HEK293T (cell line): ENCODE results near the gene GCN1.

Experiments
- BHLHE40 ChIP-seq: fragments of 450-650 bp; IDR thresholded peaks from 2 replicates; pipeline ENCODE4 v1.6.1; 2016; ENCODE audit warnings: mild to moderate bottlenecking, moderate library complexity, borderline replicate concordance
- FOXA1 ChIP-seq: fragments of 450-650 bp; IDR thresholded peaks from 2 replicates; pipeline ENCODE4 v1.6.1; 2016; ENCODE audit warnings: mild to moderate bottlenecking
- FOXK2 ChIP-seq: fragments of 450-650 bp; IDR thresholded peaks from 2 replicates; pipeline ENCODE4 v1.6.1; 2016; ENCODE audit warnings: mild to moderate bottlenecking
- FOXM1 ChIP-seq: fragments of 450-650 bp; IDR thresholded peaks from 2 replicates; pipeline ENCODE4 v1.6.1; 2017; ENCODE audit warnings: mild to moderate bottlenecking, borderline replicate concordance
- SUZ12 ChIP-seq: fragments of 450-650 bp; IDR thresholded peaks from 2 replicates; pipeline ENCODE4 v1.6.1; 2016; ENCODE audit warnings: mild to moderate bottlenecking

- TF ChIP-seq FOXM1 (no peak), FOXA1 (no peak), BHLHE40 (no peak), FOXK2 (no peak), SUZ12 (no peak)
Observed at GRCh38 chr12:120209851-120210250, 15.3 kb upstream of the GCN1 start.
